GM23338 (cell line): ENCODE results near the gene DGKD. TPM values are rescaled to one million over a fixed set of nuclear protein-coding genes. Genes with fewer than 3 reads are reported as not detected.

Experiments used
- ATAC-seq: fragments of 200-7000 bp; cut with Tn5 transposase; 3 replicates; pipeline ENCODE4 v1.9.1; 2020
- DNase-seq: peaks from one replicate; pipeline ENCODE4 v3.0.0-alpha.2; 2015; ENCODE audit warnings: low spot score
- H2AFZ ChIP-seq: fragments of 200-600 bp; sonication (generic); 2 replicates; pipeline ENCODE4 v1.8.0; 2016; ENCODE audit warnings: antibody characterized with exemption, mild to moderate bottlenecking, moderate library complexity
- H3F3A ChIP-seq: fragments of 200-600 bp; sonication (generic); replicated peaks from 2 replicates; pipeline ENCODE4 v1.8.0; 2017; ENCODE audit warnings: antibody characterized with exemption, mixed run types, low read depth
- H3K27ac ChIP-seq: fragments of 200-600 bp; sonication (generic); 2 replicates; pipeline ENCODE4 v1.6.1; 2016; ENCODE audit warnings: low read depth
- H3K27me3 ChIP-seq: fragments of 200-600 bp; sonication (generic); 2 replicates; pipeline ENCODE4 v1.8.0; 2016; ENCODE audit warnings: mild to moderate bottlenecking, mixed run types, moderate library complexity; ENCODE audit not compliant: insufficient read depth
- H3K36me3 ChIP-seq: fragments of 200-600 bp; sonication (generic); 2 replicates; pipeline ENCODE4 v1.8.0; 2016; ENCODE audit warnings: mild to moderate bottlenecking; ENCODE audit not compliant: insufficient read depth
- H3K4me1 ChIP-seq: fragments of 200-600 bp; sonication (generic); 2 replicates; pipeline ENCODE4 v1.8.0; 2016; ENCODE audit warnings: mild to moderate bottlenecking, moderate library complexity; ENCODE audit not compliant: insufficient read depth
- H3K4me2 ChIP-seq: fragments of 200-600 bp; sonication (generic); 2 replicates; pipeline ENCODE4 v1.7.1; 2017; ENCODE audit warnings: mixed run types
- H3K4me3 ChIP-seq: fragments of 200-600 bp; sonication (generic); 2 replicates; pipeline ENCODE4 v1.6.1; 2016; ENCODE audit warnings: mixed run types
- H3K79me2 ChIP-seq: fragments of 200-600 bp; sonication (generic); replicated peaks from 2 replicates; pipeline ENCODE4 v1.8.0; 2017; ENCODE audit warnings: mild to moderate bottlenecking; ENCODE audit not compliant: insufficient read depth
- H3K9me2 ChIP-seq: fragments of 200-600 bp; sonication (generic); 2 replicates; pipeline ENCODE4 v1.8.0; 2017; ENCODE audit not compliant: insufficient read depth
- H4K20me1 ChIP-seq: fragments of 200-600 bp; sonication (generic); replicated peaks from 2 replicates; pipeline ENCODE4 v1.8.0; 2017; ENCODE audit warnings: mild to moderate bottlenecking; ENCODE audit not compliant: insufficient read depth
- H3K27ac Mint-ChIP-seq: 2 replicates; pipeline ENCODE4 v1.8.0; 2020; ENCODE audit warnings: inconsistent platforms, mild to moderate bottlenecking, moderate library complexity, mixed read lengths
- H3K27me3 Mint-ChIP-seq: 3 replicates; pipeline ENCODE4 v1.8.0; 2022; ENCODE audit warnings: low read depth, mild to moderate bottlenecking, moderate library complexity, mixed read lengths, inconsistent platforms; ENCODE audit not compliant: insufficient read depth, poor library complexity
- H3K36me3 Mint-ChIP-seq: 3 replicates; pipeline ENCODE4 v1.8.0; 2021; ENCODE audit warnings: low read depth, mild to moderate bottlenecking, inconsistent platforms, moderate library complexity, mixed read lengths
- H3K4me1 Mint-ChIP-seq: 3 replicates; pipeline ENCODE4 v1.8.0; 2020; ENCODE audit warnings: mild to moderate bottlenecking, inconsistent platforms, mixed read lengths
- H3K4me3 Mint-ChIP-seq: 3 replicates; pipeline ENCODE4 v1.8.0; 2021; ENCODE audit warnings: moderate library complexity, mild to moderate bottlenecking, inconsistent platforms, mixed read lengths
- H3K9me3 Mint-ChIP-seq: 3 replicates; pipeline ENCODE4 v1.8.0; 2020; ENCODE audit warnings: moderate library complexity, mild to moderate bottlenecking, inconsistent platforms, mixed read lengths
- CREB1 ChIP-seq: fragments of 250-450 bp; sonication (Bioruptor Pico); IDR thresholded peaks from 2 replicates; pipeline ENCODE4 v1.5.0; 2020; ENCODE audit warnings: low read depth, mild to moderate bottlenecking, moderate library complexity
- CTCF ChIP-seq, 2 experiments: fragments of 200-600 bp in 1 of 2; sonication (generic) in 1 of 2; conservative IDR thresholded peaks; 2 replicates each; pipeline versions ENCODE4 v1.5.1 to v1.6.1; 2016 to 2017; ENCODE audit warnings: antibody characterized with exemption in 2 of 2, low read depth in 2 of 2, mild to moderate bottlenecking in 2 of 2, moderate library complexity in 1 of 2
- ETS1 ChIP-seq: IDR thresholded peaks from 2 replicates; pipeline ENCODE4 v1.6.1; 2016; ENCODE audit warnings: antibody characterized with exemption
- EZH2 ChIP-seq: fragments of 200-600 bp; sonication (generic); IDR thresholded peaks from one replicate; pipeline ENCODE4 v1.8.0; 2017; ENCODE audit warnings: antibody characterized with exemption, mild to moderate bottlenecking, low read depth; ENCODE audit not compliant: unreplicated experiment
- EZH2phosphoT487 ChIP-seq: fragments of 200-600 bp; sonication (generic); IDR thresholded peaks from one replicate; pipeline ENCODE4 v1.8.1; 2018; ENCODE audit warnings: antibody characterized with exemption; ENCODE audit not compliant: unreplicated experiment
- JUNB ChIP-seq: IDR thresholded peaks from one replicate; pipeline ENCODE4 v1.6.1; 2016; ENCODE audit warnings: antibody characterized with exemption; ENCODE audit not compliant: unreplicated experiment
- NANOG ChIP-seq: IDR thresholded peaks from 2 replicates; pipeline ENCODE4 v1.6.1; 2016; ENCODE audit warnings: antibody characterized with exemption, borderline replicate concordance
- POLR2AphosphoS5 ChIP-seq: IDR thresholded peaks from 2 replicates; pipeline ENCODE4 v1.6.1; 2016; ENCODE audit warnings: antibody characterized with exemption, low read depth
- REST ChIP-seq: IDR thresholded peaks from one replicate; pipeline ENCODE4 v1.6.1; 2018; ENCODE audit warnings: antibody characterized with exemption; ENCODE audit not compliant: unreplicated experiment
- STAT1 ChIP-seq: IDR thresholded peaks from one replicate; pipeline ENCODE4 v1.6.1; 2016; ENCODE audit warnings: antibody characterized with exemption; ENCODE audit not compliant: unreplicated experiment
- ZNF114 ChIP-seq: fragments of 250-450 bp; sonication (Bioruptor Pico); IDR thresholded peaks from 2 replicates; pipeline ENCODE4 v1.5.0; 2020; ENCODE audit warnings: mild to moderate bottlenecking, moderate library complexity
- ZNF331 ChIP-seq: fragments of 250-450 bp; sonication (Bioruptor Pico); IDR thresholded peaks from 2 replicates; pipeline ENCODE4 v1.5.0; 2020; ENCODE audit warnings: low read depth, mild to moderate bottlenecking, moderate library complexity
- polyA plus RNA-seq: library from polyadenylated mRNA; unstranded; fragments of >200 nt; fragmentation: Nextera tagmentation; extraction: Ambion mirVana; gene quantifications from 2 replicates; pipeline ENCODE4 v1.2.1, GENCODE V29; 2016
- total RNA-seq: library from RNA; depleted of rRNA; stranded (reverse); fragments of >200 nt; shearing (Covaris generic); gene quantifications from 2 replicates; pipeline ENCODE4 v1.2.3, GENCODE V29; 2014

Gene DGKD
- total and polyA plus RNA-seq, 2 experiments from 2014 or later, result 11.1 to 23.4 TPM

GRCh38 chr2:233413046-233413445 lies 58.8 kb downstream of the DGKD start (continued):
- TF ChIP-seq STAT1 (no peak), ETS1 (no peak)

GRCh38 chr2:233413559-233414272 lies 59.4 kb downstream of the DGKD start:
- ATAC-seq, result no peak
- TF ChIP-seq CREB1 (CRISPR knock-in tag), result no peak
- no peak for TF ChIP-seq REST
- TF ChIP-seq STAT1, result no peak
- no peak for TF ChIP-seq ZNF331 (CRISPR knock-in tag)
- TF ChIP-seq CTCF (conservative IDR thresholded peaks at IDR 0.05; ENCODE audit: low read depth in 2 of 2), result no peak
- TF ChIP-seq POLR2AphosphoS5, result no peak
- no peak for TF ChIP-seq NANOG
- no peak for TF ChIP-seq JUNB
- TF ChIP-seq ZNF114, result no peak
- TF ChIP-seq ETS1, result no peak
- no peak for TF ChIP-seq EZH2
- no peak for TF ChIP-seq EZH2phosphoT487

More at GRCh38 chr2:233413559-233414272, 59.4 kb downstream of the DGKD start:
- Mint-ChIP-seq H3K9me3 (peaks cover 18% of the 10 kb centered on the region), H3K36me3 (peaks cover 25% of the 10 kb centered on the region), H3K4me3 (no peak overlapping the region), H3K27me3 (peaks cover 4% of the 10 kb centered on the region), H3K27ac (no peak overlapping the region), H3K4me1 (peaks cover 13% of the 10 kb centered on the region)
- Histone ChIP-seq H3K4me2 (no peak overlapping the region), H4K20me1 (no peaks in the 10 kb centered on the region), H3K4me3 (no peak overlapping the region), H3K27ac (no peak overlapping the region), H2AFZ (no peak overlapping the region), H3F3A (no peaks in the 10 kb centered on the region), H3K4me1 (no peaks in the 10 kb centered on the region; the same call in none of the 2 replicates), H3K9me2 (no peaks in the 10 kb centered on the region), H3K36me3 (peaks cover 8% of the 10 kb centered on the region; the same call in 1 of the 2 replicates), H3K27me3 (no peaks in the 10 kb centered on the region), H3K79me2 (peaks cover 15% of the 10 kb centered on the region)
- DNase-seq, result no peak
